Measurements from ENCODE around the gene VIL1.

The VIL1 gene

GRCh38 chr2:218418717-218419458, at the start of gene VIL1:
VIL1 (plus strand) TSS chr2:218419123; CDS start chr2:218423779, 4,656 bp downstream.
- DNase-seq (ENCODE audit: extremely low read depth in 1 of 2, low read depth in 1 of 2) = no peak

- no peak for DNase-seq (ENCODE audit: extremely low read depth in 1 of 2, low read depth in 1 of 2)
Measured at GRCh38 chr2:218369330-218369729, 49.6 kb upstream of the VIL1 start.

- no peak for DNase-seq (ENCODE audit: extremely low read depth in 1 of 2, low read depth in 1 of 2)
Measured at GRCh38 chr2:218370410-218371063, 48.4 kb upstream of the VIL1 start.

- no peak for DNase-seq (ENCODE audit: extremely low read depth in 1 of 2, low read depth in 1 of 2)
Measured at GRCh38 chr2:218371983-218372350, 47.0 kb upstream of the VIL1 start.

GRCh38 chr2:218374795-218375194, 44.1 kb upstream of the VIL1 start:
- no peak for DNase-seq (ENCODE audit: extremely low read depth in 1 of 2, low read depth in 1 of 2)

GRCh38 chr2:218375212-218375611, 43.7 kb upstream of the VIL1 start:
- DNase-seq (ENCODE audit: extremely low read depth in 1 of 2, low read depth in 1 of 2) = no peak

- DNase-seq (ENCODE audit: extremely low read depth in 1 of 2, low read depth in 1 of 2) = no peak
Measured at GRCh38 chr2:218378053-218378452, 40.9 kb upstream of the VIL1 start.

DNA sequence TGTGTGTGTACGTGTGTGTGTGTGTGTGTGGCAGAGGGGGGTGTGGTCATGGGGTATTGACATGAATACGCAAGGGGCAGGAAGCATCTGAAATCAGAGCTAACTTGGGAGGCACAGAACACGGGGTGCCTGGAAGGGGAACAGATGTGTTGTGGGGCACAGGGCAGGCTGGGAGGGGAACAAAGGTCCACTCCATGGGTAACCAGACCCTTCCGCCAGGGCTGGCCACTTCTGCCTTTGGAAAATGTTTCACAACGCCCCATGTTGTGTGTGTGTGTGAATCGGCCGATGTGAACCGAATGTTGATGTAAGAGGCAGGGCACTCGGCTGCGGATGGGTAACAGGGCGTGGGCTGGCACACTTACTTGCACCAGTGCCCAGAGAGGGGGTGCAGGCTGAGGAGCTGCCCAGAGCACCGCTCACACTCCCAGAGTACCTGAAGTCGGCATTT, 37.0 kb upstream of the VIL1 start, which contains the start of gene SLC11A1:
SLC11A1 (plus strand) TSS at position 358 of the 451 bp plus-strand sequence. CDS start 96 bp downstream, outside the sequence.
- DNase-seq (ENCODE audit: extremely low read depth in 1 of 2, low read depth in 1 of 2) = no peak

GRCh38 chr2:218382785-218383184, 36.1 kb upstream of the VIL1 start:
- no peak for DNase-seq (ENCODE audit: extremely low read depth in 1 of 2, low read depth in 1 of 2)

DNA sequence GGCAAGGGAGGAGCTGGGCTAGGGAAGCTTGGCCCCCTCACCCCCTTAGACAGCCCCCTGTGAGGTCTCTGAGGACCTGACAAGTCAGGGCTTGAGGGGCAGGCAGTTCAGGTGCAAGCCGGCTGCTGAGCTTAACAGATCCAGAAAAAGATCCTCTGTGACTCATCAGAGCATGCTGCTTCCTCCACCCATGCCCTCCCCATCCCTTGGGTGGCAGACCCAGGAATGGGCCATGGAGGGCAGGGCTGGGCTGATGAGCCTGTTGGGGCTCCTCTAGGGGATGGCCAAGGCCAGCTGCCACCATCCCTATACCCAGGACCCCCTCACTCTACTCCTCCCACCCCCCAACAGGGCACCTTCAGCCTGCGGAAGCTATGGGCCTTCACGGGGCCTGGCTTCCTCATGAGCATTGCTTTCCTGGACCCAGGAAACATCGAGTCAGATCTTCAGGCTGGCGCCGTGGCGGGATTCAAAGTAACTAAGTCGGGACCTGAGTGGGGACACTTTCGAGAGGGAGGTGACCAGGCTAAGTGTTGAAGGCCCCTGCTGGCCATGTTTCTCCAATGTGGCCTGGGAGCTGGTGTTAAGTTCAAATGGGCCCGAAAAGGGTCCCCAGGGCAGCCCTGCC, 34.9 kb upstream of the VIL1 start:
- no peak for DNase-seq (ENCODE audit: extremely low read depth in 1 of 2, low read depth in 1 of 2)

GRCh38 chr2:218384975-218385374, 33.9 kb upstream of the VIL1 start:
- no peak for DNase-seq (ENCODE audit: extremely low read depth in 1 of 2, low read depth in 1 of 2)

GRCh38 chr2:218386505-218387368, 32.2 kb upstream of the VIL1 start:
- DNase-seq (ENCODE audit: extremely low read depth in 1 of 2, low read depth in 1 of 2) = no peak

GRCh38 chr2:218387369-218388194, 31.3 kb upstream of the VIL1 start:
- no peak for DNase-seq (ENCODE audit: extremely low read depth in 1 of 2, low read depth in 1 of 2)

DNA sequence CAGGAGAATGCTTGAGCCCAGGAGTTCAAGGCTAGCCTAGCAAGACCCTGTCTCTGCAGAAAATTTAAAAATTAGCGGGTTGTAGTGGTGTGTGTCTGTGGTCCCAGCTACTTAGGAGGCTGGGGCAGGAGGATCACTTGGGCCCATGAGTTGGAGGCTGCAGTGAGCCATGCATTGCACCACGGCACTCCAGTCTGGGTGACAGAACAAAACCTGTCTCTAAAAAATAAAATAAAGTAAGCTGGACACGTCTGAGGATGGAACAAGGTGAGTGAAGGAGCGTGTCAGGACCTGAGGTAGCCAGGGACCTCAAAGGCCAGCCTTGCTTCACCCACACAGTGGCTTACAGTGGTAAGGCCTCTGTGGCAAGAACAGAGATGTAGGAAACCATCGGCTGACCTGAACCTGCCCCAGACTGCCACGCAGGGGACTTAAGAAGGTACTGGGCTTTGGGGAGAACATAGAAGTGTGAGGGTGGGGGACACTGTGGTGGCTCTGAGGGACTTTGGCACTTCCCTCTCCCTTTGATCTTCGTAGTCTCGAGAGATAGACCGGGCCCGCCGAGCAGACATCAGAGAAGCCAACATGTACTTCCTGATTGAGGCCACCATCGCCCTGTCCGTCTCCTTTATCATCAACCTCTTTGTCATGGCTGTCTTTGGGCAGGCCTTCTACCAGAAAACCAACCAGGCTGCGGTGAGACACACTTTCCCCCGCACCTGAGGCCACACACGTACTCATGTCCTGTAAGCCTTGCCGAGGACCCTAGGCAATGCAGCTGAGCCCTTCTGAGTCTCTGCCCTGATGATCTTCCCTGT, 29.4 kb upstream of the VIL1 start:
- no peak for DNase-seq (ENCODE audit: extremely low read depth in 1 of 2, low read depth in 1 of 2)

DNA sequence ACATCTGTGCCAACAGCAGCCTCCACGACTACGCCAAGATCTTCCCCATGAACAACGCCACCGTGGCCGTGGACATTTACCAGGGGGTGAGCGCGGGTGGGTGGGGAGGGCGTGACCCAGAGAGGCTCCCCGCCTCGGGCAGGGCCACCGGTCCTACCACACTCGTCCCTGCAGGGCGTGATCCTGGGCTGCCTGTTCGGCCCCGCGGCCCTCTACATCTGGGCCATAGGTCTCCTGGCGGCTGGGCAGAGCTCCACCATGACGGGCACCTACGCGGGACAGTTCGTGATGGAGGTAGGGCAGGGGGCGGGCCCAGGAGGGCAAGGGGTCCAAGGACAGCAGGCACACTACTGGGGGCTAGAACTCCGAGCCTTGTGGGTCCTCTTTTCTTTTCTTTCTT, 27.7 kb upstream of the VIL1 start:
- no peak for DNase-seq (ENCODE audit: extremely low read depth in 1 of 2, low read depth in 1 of 2)

GRCh38 chr2:218392459-218392858, 26.5 kb upstream of the VIL1 start:
- DNase-seq (ENCODE audit: extremely low read depth in 1 of 2, low read depth in 1 of 2) = no peak

DNA sequence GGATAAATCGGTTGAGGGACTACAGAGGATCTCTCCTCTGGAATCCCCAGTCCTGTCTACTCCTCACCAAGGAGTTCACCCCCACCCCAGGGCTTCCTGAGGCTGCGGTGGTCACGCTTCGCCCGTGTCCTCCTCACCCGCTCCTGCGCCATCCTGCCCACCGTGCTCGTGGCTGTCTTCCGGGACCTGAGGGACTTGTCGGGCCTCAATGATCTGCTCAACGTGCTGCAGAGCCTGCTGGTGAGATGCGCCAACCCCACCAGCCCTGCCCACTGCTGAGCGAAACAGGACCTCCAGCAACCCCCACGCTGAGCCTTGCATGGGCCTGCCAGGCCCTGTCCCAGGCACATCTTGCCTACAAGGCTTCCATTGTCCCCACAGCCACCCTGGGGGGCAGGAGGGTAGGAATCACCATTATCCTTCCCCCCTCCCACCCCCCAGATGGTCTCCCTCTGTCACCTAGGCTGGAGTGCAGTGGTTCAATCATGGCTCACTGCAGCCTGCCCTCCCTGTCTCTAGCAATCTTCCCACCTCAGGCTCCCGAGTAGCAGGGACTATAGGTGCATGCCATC, 25.9 kb upstream of the VIL1 start:
- DNase-seq (ENCODE audit: extremely low read depth in 1 of 2, low read depth in 1 of 2) = no peak

GRCh38 chr2:218393750-218394290, 25.1 kb upstream of the VIL1 start:
- no peak for DNase-seq (ENCODE audit: extremely low read depth in 1 of 2, low read depth in 1 of 2)
